Liver (tissue), 3 donors: Measurements from ENCODE around the gene CERKL.

Source experiments
- CTCF ChIP-seq: fragments of 150-350 bp; IDR thresholded peaks from 2 replicates; pipeline ENCODE4 v1.5.1; 2017; ENCODE audit warnings: improper control_type of control experiment, low read depth, low read length; ENCODE audit not compliant: missing input control
- EGR1 ChIP-seq, 2 donors: IDR thresholded peaks; 2 replicates each; pipeline ENCODE4 v1.6.1; 2016 to 2018; ENCODE audit warnings: antibody characterized with exemption in 2 of 2, low read depth in 2 of 2
- MAX ChIP-seq: IDR thresholded peaks from 2 replicates; pipeline ENCODE4 v1.6.1; 2016; ENCODE audit warnings: antibody characterized with exemption
- TAF1 ChIP-seq: conservative IDR thresholded peaks from 2 replicates; pipeline ENCODE4 v1.6.1; 2016; ENCODE audit warnings: antibody characterized with exemption, mild to moderate bottlenecking
- donor health status: healthy.
- donor health status: healthy.

DNA sequence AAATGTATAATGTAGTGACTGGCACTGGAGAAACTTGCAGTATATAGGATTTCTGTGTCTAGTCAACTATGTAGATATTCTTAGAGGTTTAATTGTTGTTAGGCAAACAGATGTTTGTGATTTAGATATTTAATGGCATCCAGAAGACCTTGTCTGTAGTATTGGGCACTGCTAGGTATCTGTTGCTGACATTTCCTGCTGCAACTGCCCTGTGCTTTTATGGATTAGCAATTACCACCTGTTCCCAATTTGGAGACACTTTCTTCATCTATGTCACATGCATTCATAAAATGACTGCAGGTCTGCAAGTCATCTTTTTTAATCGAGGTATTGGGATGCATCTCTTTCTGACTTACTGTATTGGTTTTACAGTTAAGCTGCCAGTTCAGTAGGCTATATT is 128.5 kb downstream of the CERKL start:
- TF ChIP-seq CTCF (no peak), EGR1 (IDR thresholded peaks at IDR 0.05; ENCODE audit: low read depth in 2 of 2) (no peak), MAX (no peak), TAF1 (no peak)
